ENCODE measurements around the gene GPHA2.

The GPHA2 gene

GRCh38 chr11:64930340-64930739 is 5.4 kb downstream of the GPHA2 start:
- TF ChIP-seq, protein P1, sequence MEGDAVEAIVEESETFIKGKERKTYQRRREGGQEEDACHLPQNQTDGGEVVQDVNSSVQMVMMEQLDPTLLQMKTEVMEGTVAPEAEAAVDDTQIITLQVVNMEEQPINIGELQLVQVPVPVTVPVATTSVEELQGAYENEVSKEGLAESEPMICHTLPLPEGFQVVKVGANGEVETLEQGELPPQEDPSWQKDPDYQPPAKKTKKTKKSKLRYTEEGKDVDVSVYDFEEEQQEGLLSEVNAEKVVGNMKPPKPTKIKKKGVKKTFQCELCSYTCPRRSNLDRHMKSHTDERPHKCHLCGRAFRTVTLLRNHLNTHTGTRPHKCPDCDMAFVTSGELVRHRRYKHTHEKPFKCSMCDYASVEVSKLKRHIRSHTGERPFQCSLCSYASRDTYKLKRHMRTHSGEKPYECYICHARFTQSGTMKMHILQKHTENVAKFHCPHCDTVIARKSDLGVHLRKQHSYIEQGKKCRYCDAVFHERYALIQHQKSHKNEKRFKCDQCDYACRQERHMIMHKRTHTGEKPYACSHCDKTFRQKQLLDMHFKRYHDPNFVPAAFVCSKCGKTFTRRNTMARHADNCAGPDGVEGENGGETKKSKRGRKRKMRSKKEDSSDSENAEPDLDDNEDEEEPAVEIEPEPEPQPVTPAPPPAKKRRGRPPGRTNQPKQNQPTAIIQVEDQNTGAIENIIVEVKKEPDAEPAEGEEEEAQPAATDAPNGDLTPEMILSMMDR (IDR thresholded peaks at IDR 0.05; ENCODE audit: insufficient read depth, low read depth, low read length, missing control alignments): no peak
- DNase-seq (ENCODE audit: low read depth): no peak
- no peak overlapping the region for H3K4me3 ChIP-seq (ENCODE audit: low read depth, low read length)

DNA sequence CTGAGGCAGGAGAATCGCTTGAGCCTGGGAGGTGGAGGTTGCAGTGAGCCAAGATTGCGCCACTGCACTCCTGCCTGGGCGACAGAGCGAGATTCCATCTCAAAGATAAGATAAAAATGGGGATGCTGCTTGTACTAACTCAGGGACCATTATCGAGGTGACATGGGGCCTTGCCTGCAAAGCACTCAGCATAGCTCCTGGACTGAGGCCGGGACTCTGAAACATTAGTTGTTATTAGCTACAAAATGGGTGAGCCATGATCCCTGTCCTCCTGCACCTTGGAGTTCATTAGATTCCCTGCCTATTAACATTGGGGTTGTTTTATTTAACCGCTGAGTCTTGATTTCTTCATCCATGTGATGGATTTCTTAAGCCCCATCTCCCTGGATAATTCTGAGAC is 6.1 kb downstream of the GPHA2 start:
- H3K4me3 ChIP-seq (ENCODE audit: low read depth, low read length): no peak overlapping the region
- no peak for DNase-seq (ENCODE audit: low read depth)
- TF ChIP-seq, protein P1 (IDR thresholded peaks at IDR 0.05; ENCODE audit: insufficient read depth, low read depth, low read length, missing control alignments): no peak

- TF ChIP-seq, protein P1 (IDR thresholded peaks at IDR 0.05; ENCODE audit: insufficient read depth, low read depth, low read length, missing control alignments): no peak
- no peak overlapping the region for H3K4me3 ChIP-seq (ENCODE audit: low read depth, low read length)
- no peak for DNase-seq (ENCODE audit: low read depth)
Measured at GRCh38 chr11:64928957-64929356, 6.7 kb downstream of the GPHA2 start.

- H3K4me3 ChIP-seq (ENCODE audit: low read depth, low read length): no peak overlapping the region
- TF ChIP-seq, protein P1 (IDR thresholded peaks at IDR 0.05; ENCODE audit: insufficient read depth, low read depth, low read length, missing control alignments): no peak
- no peak for DNase-seq (ENCODE audit: low read depth)
Measured at GRCh38 chr11:64926689-64927088, 9.0 kb downstream of the GPHA2 start.

DNA sequence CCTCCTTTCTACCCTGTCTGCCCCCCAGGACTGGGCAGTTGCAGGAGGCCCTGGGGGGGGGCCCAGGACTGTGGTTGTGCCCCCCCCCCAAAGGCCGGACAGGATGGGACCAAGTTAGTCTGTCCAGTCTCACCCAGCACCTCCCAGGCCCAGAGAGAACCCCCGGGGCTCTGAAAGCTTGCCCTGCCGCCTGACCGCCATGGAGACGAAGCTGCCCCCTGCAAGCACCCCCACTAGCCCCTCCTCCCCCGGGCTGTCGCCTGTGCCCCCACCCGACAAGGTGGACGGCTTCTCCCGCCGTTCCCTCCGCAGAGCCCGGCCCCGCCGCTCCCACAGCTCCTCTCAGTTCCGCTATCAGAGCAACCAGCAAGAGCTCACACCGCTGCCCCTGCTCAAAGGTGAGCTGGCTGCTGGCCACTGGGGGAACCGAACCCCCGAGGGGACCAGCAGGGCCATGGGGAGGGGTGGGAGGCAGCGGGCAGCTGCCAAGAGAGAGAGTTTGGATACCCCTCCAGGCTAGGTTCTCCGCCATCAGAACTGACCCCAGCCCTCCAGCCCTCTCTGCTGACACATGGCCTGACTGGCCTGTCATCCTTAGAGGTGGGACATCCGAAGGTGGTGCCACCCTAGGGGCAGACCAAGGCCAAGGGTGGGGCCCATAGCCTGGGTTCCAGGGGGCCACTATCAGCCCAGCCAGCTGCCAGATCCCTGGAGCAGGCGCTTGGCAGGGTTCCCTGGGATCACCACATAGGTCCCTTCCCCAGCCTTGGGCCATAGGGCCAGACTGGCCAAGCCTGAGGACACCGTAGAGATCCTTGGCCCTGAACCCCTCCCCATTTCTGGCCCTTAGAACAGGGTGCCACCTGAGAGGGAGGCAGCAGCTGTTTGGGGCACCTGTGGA is 9.9 kb downstream of the GPHA2 start:
- no peak for DNase-seq (ENCODE audit: low read depth)
- TF ChIP-seq, protein P1 (IDR thresholded peaks at IDR 0.05; ENCODE audit: insufficient read depth, low read depth, low read length, missing control alignments): no peak
- H3K4me3 ChIP-seq (ENCODE audit: low read depth, low read length): peak overlapping the region; percentile 81

- no peak for DNase-seq (ENCODE audit: low read depth)
- TF ChIP-seq, protein P1 (IDR thresholded peaks at IDR 0.05; ENCODE audit: insufficient read depth, low read depth, low read length, missing control alignments): no peak
Measured at GRCh38 chr11:64924910-64925284, 10.8 kb downstream of the GPHA2 start.

More at GRCh38 chr11:64924910-64925284, 10.8 kb downstream of the GPHA2 start:
- H3K4me3 ChIP-seq (ENCODE audit: low read depth, low read length): peak overlapping the region; percentile 81

Measured in GM12865 (cell line).